Trophoblast cell (in vitro differentiated cells and primary cell): ENCODE data around the gene NUP133.

Experiments
- DNase-seq, 2 donors: peaks; one replicate each; pipeline ENCODE4 v3.0.0-alpha.2; 2016
- H2AFZ ChIP-seq: 2 replicates; pipeline ENCODE4 v1.6.1; 2013; ENCODE audit warnings: low read length, moderate library complexity, mild to moderate bottlenecking; ENCODE audit not compliant: insufficient read depth, poor library complexity
- H2AK5ac ChIP-seq: 2 replicates; pipeline ENCODE4 v1.6.1; 2013; ENCODE audit warnings: mild to moderate bottlenecking, low read length
- H2BK120ac ChIP-seq: 2 replicates; pipeline ENCODE4 v1.6.1; 2013; ENCODE audit warnings: low read length, mild to moderate bottlenecking, moderate library complexity; ENCODE audit not compliant: insufficient read depth, poor library complexity
- H2BK12ac ChIP-seq: 2 replicates; pipeline ENCODE4 v1.6.1; 2013; ENCODE audit warnings: mild to moderate bottlenecking, low read length, moderate library complexity
- H2BK5ac ChIP-seq: 2 replicates; pipeline ENCODE4 v1.6.1; 2013; ENCODE audit warnings: low read length, low read depth, moderate library complexity, mild to moderate bottlenecking; ENCODE audit not compliant: poor library complexity
- H3K14ac ChIP-seq: 2 replicates; pipeline ENCODE4 v1.6.1; 2013; ENCODE audit warnings: mild to moderate bottlenecking, low read length
- H3K18ac ChIP-seq: 2 replicates; pipeline ENCODE4 v1.6.1; 2013; ENCODE audit warnings: mild to moderate bottlenecking, low read length
- H3K23ac ChIP-seq: 2 replicates; pipeline ENCODE4 v1.6.1; 2013; ENCODE audit warnings: low read length
- H3K27ac ChIP-seq: 2 replicates; pipeline ENCODE4 v1.5.1; 2013; ENCODE audit warnings: low read depth, mild to moderate bottlenecking, inconsistent platforms, low read length, moderate library complexity
- H3K27me3 ChIP-seq: 2 replicates; pipeline ENCODE4 v1.6.1; 2013; ENCODE audit warnings: inconsistent platforms, mild to moderate bottlenecking, low read length, moderate library complexity; ENCODE audit not compliant: insufficient read depth
- H3K36me3 ChIP-seq, 2 experiments: 1 replicate in 1 of 2; 2 replicates in 1 of 2; pipeline ENCODE4 v1.6.1; 2013; ENCODE audit warnings: low read length in 2 of 2, mild to moderate bottlenecking in 2 of 2, moderate library complexity in 1 of 2; ENCODE audit not compliant: insufficient read depth in 2 of 2, control insufficient read depth in 1 of 2
- H3K4ac ChIP-seq: 2 replicates; pipeline ENCODE4 v1.6.1; 2013; ENCODE audit warnings: low read depth, mild to moderate bottlenecking, low read length, moderate library complexity
- H3K4me1 ChIP-seq, 2 experiments: 1 replicate in 1 of 2; 2 replicates in 1 of 2; pipeline ENCODE4 v1.6.1; 2013; ENCODE audit warnings: low read length in 2 of 2, mild to moderate bottlenecking in 2 of 2, moderate library complexity in 1 of 2; ENCODE audit not compliant: insufficient read depth in 2 of 2, control insufficient read depth in 1 of 2
- H3K4me2 ChIP-seq: 2 replicates; pipeline ENCODE4 v1.6.1; 2013; ENCODE audit warnings: inconsistent platforms, mild to moderate bottlenecking, low read length, moderate library complexity
- H3K4me3 ChIP-seq: 2 replicates; pipeline ENCODE4 v1.5.1; 2013; ENCODE audit warnings: mild to moderate bottlenecking, low read depth, low read length, inconsistent platforms
- H3K79me1 ChIP-seq: one replicate; pipeline ENCODE4 v1.6.1; 2013; ENCODE audit warnings: low read length
- H3K79me2 ChIP-seq: 2 replicates; pipeline ENCODE4 v1.6.1; 2013; ENCODE audit warnings: low read length, mild to moderate bottlenecking; ENCODE audit not compliant: control insufficient read depth, insufficient read depth, poor library complexity
- H3K9ac ChIP-seq: 2 replicates; pipeline ENCODE4 v1.6.1; 2013; ENCODE audit warnings: mild to moderate bottlenecking, low read length
- H3K9me3 ChIP-seq: 2 replicates; pipeline ENCODE4 v1.6.1; 2013; ENCODE audit warnings: low read depth, mild to moderate bottlenecking, control low read depth, inconsistent platforms, low read length; ENCODE audit not compliant: insufficient read depth
- H4K12ac ChIP-seq: 2 replicates; pipeline ENCODE4 v1.6.1; 2013; ENCODE audit warnings: low read depth, mild to moderate bottlenecking, low read length, moderate library complexity
- H4K8ac ChIP-seq: 2 replicates; pipeline ENCODE4 v1.6.1; 2013; ENCODE audit warnings: low read depth, mild to moderate bottlenecking, low read length, moderate library complexity
- H4K91ac ChIP-seq: one replicate; pipeline ENCODE4 v1.6.1; 2013; ENCODE audit warnings: low read depth, mild to moderate bottlenecking, low read length, moderate library complexity
- WGBS: extraction: QIAGEN DNeasy Blood & Tissue Kit; methylation state at CpG from one replicate; pipeline ENCODE4 v1.1.7; 2013; ENCODE audit warnings: missing lambda C conversion rate; ENCODE audit not compliant: insufficient read length, insufficient coverage; ENCODE audit errors: extremely low coverage; 5-methylcytosine and 5-hydroxymethylcytosine counted together

The NUP133 gene

GRCh38 chr1:229464672-229465071, 43.5 kb downstream of the NUP133 start:
- H4K91ac ChIP-seq, result no peak overlapping the region
- no peaks in the 10 kb centered on the region for H3K9me3 ChIP-seq
- H3K27ac ChIP-seq, result no peak overlapping the region
- H3K23ac ChIP-seq, result no peak overlapping the region
- H2AFZ ChIP-seq, result no peak overlapping the region
- no peak overlapping the region for H3K18ac ChIP-seq
- no peak overlapping the region for H3K4me2 ChIP-seq
- H3K9ac ChIP-seq, result peak overlapping the region; percentile 10
- peaks cover 29 to 40% of the 10 kb centered on the region in 2 experiments for H3K36me3 ChIP-seq
- H3K79me2 ChIP-seq, result no peaks in the 10 kb centered on the region
- H3K4ac ChIP-seq, result no peak overlapping the region
- H2BK12ac ChIP-seq, result no peak overlapping the region
- no peak overlapping the region for H4K12ac ChIP-seq
- no peaks in the 10 kb centered on the region for H3K27me3 ChIP-seq
- H3K4me3 ChIP-seq, result no peak overlapping the region
- no peak overlapping the region for H3K14ac ChIP-seq
- no peaks in the 10 kb centered on the region for H3K79me1 ChIP-seq
- no CpG with 5 or more reads among the region's 8 CpGs for WGBS
- H3K4me1 ChIP-seq, result no peaks in the 10 kb centered on the region
- no peak overlapping the region for H2BK5ac ChIP-seq
- no peak overlapping the region for H4K8ac ChIP-seq
- no peak for DNase-seq
- no peak overlapping the region for H2BK120ac ChIP-seq
- no peak overlapping the region for H2AK5ac ChIP-seq

- no CpG with 5 or more reads among the region's 7 CpGs for WGBS
- H4K12ac ChIP-seq, result no peak overlapping the region
- H3K36me3 ChIP-seq, result peaks cover 26 to 37% of the 10 kb centered on the region in 2 experiments
- H2AFZ ChIP-seq, result no peak overlapping the region
- H2AK5ac ChIP-seq, result no peak overlapping the region
- H3K9ac ChIP-seq, result no peak overlapping the region
- DNase-seq, result no peak
- no peaks in the 10 kb centered on the region for H3K79me2 ChIP-seq
- H3K27ac ChIP-seq, result no peak overlapping the region
- H4K8ac ChIP-seq, result no peak overlapping the region
- H2BK120ac ChIP-seq, result no peak overlapping the region
- H3K4me1 ChIP-seq, result no peaks in the 10 kb centered on the region
- H3K4me2 ChIP-seq, result no peak overlapping the region
- no peak overlapping the region for H3K4ac ChIP-seq
- no peaks in the 10 kb centered on the region for H3K79me1 ChIP-seq
- H3K23ac ChIP-seq, result no peak overlapping the region
- H3K27me3 ChIP-seq, result no peaks in the 10 kb centered on the region
- H3K14ac ChIP-seq, result no peak overlapping the region
- no peak overlapping the region for H3K18ac ChIP-seq
- no peak overlapping the region for H2BK12ac ChIP-seq
- H4K91ac ChIP-seq, result no peak overlapping the region
- H3K9me3 ChIP-seq, result no peaks in the 10 kb centered on the region
- no peak overlapping the region for H2BK5ac ChIP-seq
- no peak overlapping the region for H3K4me3 ChIP-seq
Measured at GRCh38 chr1:229461032-229461668, 47.0 kb downstream of the NUP133 start.

DNA sequence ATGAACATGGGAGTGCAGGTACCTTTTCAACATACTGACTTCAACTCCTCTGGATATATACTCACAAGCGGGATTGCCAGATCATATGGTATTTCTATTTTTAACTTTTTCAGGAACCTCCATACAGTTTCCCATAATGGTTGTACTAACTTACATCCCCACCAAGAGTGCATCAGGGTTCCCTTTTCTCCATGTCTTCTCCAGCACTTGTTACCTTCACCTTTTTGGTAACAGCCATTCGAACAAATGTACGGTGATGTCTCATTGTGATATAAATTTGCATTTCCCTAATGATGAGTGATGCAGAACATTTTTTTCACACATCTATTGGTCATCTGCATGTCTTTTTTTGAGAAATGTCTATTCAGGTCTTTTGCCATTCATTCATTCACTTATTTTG, 48.3 kb downstream of the NUP133 start:
- H3K18ac ChIP-seq, result no peak overlapping the region
- no peaks in the 10 kb centered on the region for H3K79me2 ChIP-seq
- H3K4me2 ChIP-seq, result no peak overlapping the region
- H2AFZ ChIP-seq, result no peak overlapping the region
- H4K91ac ChIP-seq, result no peak overlapping the region
- no peak overlapping the region for H4K8ac ChIP-seq
- no peak overlapping the region for H3K4ac ChIP-seq
- no peak overlapping the region for H3K4me3 ChIP-seq
- no peak overlapping the region for H3K27ac ChIP-seq
- no peak overlapping the region for H3K9ac ChIP-seq
- H3K9me3 ChIP-seq, result no peaks in the 10 kb centered on the region
- no peaks in the 10 kb centered on the region for H3K27me3 ChIP-seq
- no peaks in the 10 kb centered on the region for H3K79me1 ChIP-seq
- no peak overlapping the region for H2BK120ac ChIP-seq
- H2AK5ac ChIP-seq, result no peak overlapping the region
- WGBS, result no CpG with 5 or more reads among the region's 3 CpGs
- no peaks in the 10 kb centered on the region for H3K4me1 ChIP-seq
- no peak overlapping the region for H4K12ac ChIP-seq
- no peak for DNase-seq
- H2BK12ac ChIP-seq, result no peak overlapping the region
- no peak overlapping the region for H3K23ac ChIP-seq
- H3K14ac ChIP-seq, result no peak overlapping the region
- no peak overlapping the region for H2BK5ac ChIP-seq
- H3K36me3 ChIP-seq, result peaks cover 24 to 34% of the 10 kb centered on the region in 2 experiments

- Histone ChIP-seq H3K79me1 (no peaks in the 10 kb centered on the region), H4K12ac (no peak overlapping the region), H2BK120ac (no peak overlapping the region), H4K91ac (no peak overlapping the region), H2AFZ (no peak overlapping the region), H3K9me3 (no peaks in the 10 kb centered on the region), H2BK12ac (no peak overlapping the region), H3K79me2 (no peaks in the 10 kb centered on the region), H3K36me3 (peaks cover 13 to 17% of the 10 kb centered on the region in 2 experiments), H3K27ac (no peak overlapping the region), H3K18ac (no peak overlapping the region), H3K4me1 (no peaks in the 10 kb centered on the region), H3K14ac (no peak overlapping the region), H2BK5ac (no peak overlapping the region), H3K4me3 (no peak overlapping the region), H4K8ac (no peak overlapping the region), H3K27me3 (no peaks in the 10 kb centered on the region), H3K23ac (no peak overlapping the region), H3K9ac (no peak overlapping the region), H3K4me2 (no peak overlapping the region), H2AK5ac (no peak overlapping the region), H3K4ac (no peak overlapping the region)
- no CpG with 5 or more reads among the region's 4 CpGs for WGBS
- no peak for DNase-seq
Measured at GRCh38 chr1:229457436-229457835, 50.7 kb downstream of the NUP133 start.
